ENCODE results near the gene METTL2B. TPM values are rescaled to one million over a fixed set of nuclear protein-coding genes. Genes with fewer than 3 reads are reported as not detected.
"Not testable (repeated sequence)": the region's sequence is repeated elsewhere in the genome, so short reads cannot be mapped to it uniquely, and the experiment has no call there.

The METTL2B gene
- total and polyA plus RNA-seq, 7 donors, result 11.8 to 29.2 (median 22.8) TPM

GRCh38 chr7:128453836-128454804, 22.4 kb upstream of the METTL2B start:
- H3K4me1 ChIP-seq, result peaks cover 27% of the 10 kb centered on the region

GRCh38 chr7:128454808-128455542, 21.6 kb upstream of the METTL2B start:
- 46 to 50% (median 47%) methylated on average over 25 of the region's 25 CpGs for WGBS, 3 donors

More at GRCh38 chr7:128453836-128454804, 22.4 kb upstream of the METTL2B start:
- no peak for TF ChIP-seq CTCF (IDR thresholded peaks at IDR 0.05)
- no peaks in the 10 kb centered on the region for H3K9me3 ChIP-seq
- H3K36me3 ChIP-seq (ENCODE audit: insufficient read depth in 1 of 2, low read depth in 1 of 2), result peaks cover 4 to 12% of the 10 kb centered on the region in 2 donors
- peak overlapping the region; percentile 88 for H3K27ac ChIP-seq
- WGBS, 3 donors, result 9 to 16% (median 16%) methylated on average over 23 of the region's 23 CpGs
- DNase-seq (peak; percentile 87 to 89), ATAC-seq (peak; percentile 36 to 72 (median 54))
- H3K4me3 ChIP-seq, result peak overlapping the region; percentile 94
- intact Hi-C loops (cut with DNase I), result no loop called here
- no peaks in the 10 kb centered on the region for H3K27me3 ChIP-seq (ENCODE audit: insufficient read depth in 3 of 3, low read length in 2 of 3)

GRCh38 chr7:128455543-128456254, 20.8 kb upstream of the METTL2B start, which contains the start of gene HILPDA:
Gene HILPDA (plus strand): TSS chr7:128455878. CDS start chr7:128457269, 1,391 bp downstream.
- intact Hi-C loops (cut with DNase I), result no loop called here
- DNase-seq (peak; percentile 96 to 97), ATAC-seq (peak; percentile 96 to 98 (median 97))
- Histone ChIP-seq H3K36me3 (ENCODE audit: insufficient read depth in 1 of 2, low read depth in 1 of 2) (peaks cover 4 to 12% of the 10 kb centered on the region in 2 donors), H3K4me3 (peak within 1 kb of the TSS; percentile 94), H3K4me1 (peaks cover 33% of the 10 kb centered on the region), H3K27ac (peak within 1 kb of the TSS; percentile 88), H3K9me3 (no peaks in the 10 kb centered on the region), H3K27me3 (ENCODE audit: insufficient read depth in 3 of 3, low read length in 2 of 3) (no peaks in the 10 kb centered on the region)
- no peak for TF ChIP-seq CTCF (IDR thresholded peaks at IDR 0.05)
- WGBS, 3 donors, result 0 to 1% (median 0%) methylated on average over 60 to 64 of the region's 64 CpGs

More at GRCh38 chr7:128454808-128455542, 21.6 kb upstream of the METTL2B start:
- no peaks in the 10 kb centered on the region for H3K27me3 ChIP-seq (ENCODE audit: insufficient read depth in 3 of 3, low read length in 2 of 3)
- TF ChIP-seq CTCF (IDR thresholded peaks at IDR 0.05), result no peak
- peaks cover 33% of the 10 kb centered on the region for H3K4me1 ChIP-seq
- H3K9me3 ChIP-seq, result no peaks in the 10 kb centered on the region
- ATAC-seq (peak in 2 of 4 donors; percentile 4 to 11), DNase-seq (no peak)
- H3K4me3 ChIP-seq, result peak overlapping the region; percentile 94
- intact Hi-C loops (cut with DNase I), result no loop called here
- peaks cover 4 to 12% of the 10 kb centered on the region in 2 donors for H3K36me3 ChIP-seq (ENCODE audit: insufficient read depth in 1 of 2, low read depth in 1 of 2)
- peak overlapping the region; percentile 88 for H3K27ac ChIP-seq

- no peaks in the 10 kb centered on the region for H3K9me3 ChIP-seq
- DNase-seq (no peak), ATAC-seq (peak in 2 of 4 donors; percentile 39 to 56)
- peak overlapping the region; percentile 88 for H3K27ac ChIP-seq
- peaks cover 33% of the 10 kb centered on the region for H3K4me1 ChIP-seq
- H3K27me3 ChIP-seq (ENCODE audit: insufficient read depth in 3 of 3, low read length in 2 of 3), result no peaks in the 10 kb centered on the region
- WGBS, 3 donors, result 6 to 10% (median 8%) methylated on average over 5 of the region's 5 CpGs
- intact Hi-C loops (cut with DNase I), result no loop called here
- no peak for TF ChIP-seq CTCF (IDR thresholded peaks at IDR 0.05)
- H3K36me3 ChIP-seq (ENCODE audit: insufficient read depth in 1 of 2, low read depth in 1 of 2), result peaks cover 4 to 12% of the 10 kb centered on the region in 2 donors
- peak overlapping the region; percentile 94 for H3K4me3 ChIP-seq
Measured at GRCh38 chr7:128456255-128456725, 20.3 kb upstream of the METTL2B start.

GRCh38 chr7:128457385-128457784, 19.2 kb upstream of the METTL2B start:
- Histone ChIP-seq H3K36me3 (ENCODE audit: insufficient read depth in 1 of 2, low read depth in 1 of 2) (peaks cover 4 to 12% of the 10 kb centered on the region in 2 donors), H3K4me1 (peaks cover 33% of the 10 kb centered on the region), H3K4me3 (peak overlapping the region; percentile 94)
- DNase-seq; H3K27me3 ChIP-seq (ENCODE audit: insufficient read depth in 3 of 3, low read length in 2 of 3); intact Hi-C loops (cut with DNase I); ATAC-seq; H3K9me3 ChIP-seq; H3K27ac ChIP-seq: not testable (repeated sequence)
- WGBS, 3 donors, result 88 to 93% (median 91%) methylated on average over 6 of the region's 6 CpGs
